Stimulated activated CD4-positive, alpha-beta T cell treated with anti-CD3 and anti-CD28 coated beads, Interleukin-4, amount 100 ng/mL, for 24 hours (primary cell): ENCODE data around the gene ADAMTSL5.

Experiments used
- DNase-seq: peaks from one replicate; pipeline ENCODE4 v3.0.0-alpha.2; 2020

Gene ADAMTSL5

GRCh38 chr19:1495051-1495798 lies 17.6 kb downstream of the ADAMTSL5 start:
- DNase-seq: no peak

- no peak for DNase-seq
Measured at GRCh38 chr19:1494115-1494815, 18.6 kb downstream of the ADAMTSL5 start.

GRCh38 chr19:1492474-1493006 lies 20.3 kb downstream of the ADAMTSL5 start:
- DNase-seq: peak; percentile 3

- DNase-seq: no peak
Measured at GRCh38 chr19:1491849-1492170, 21.0 kb downstream of the ADAMTSL5 start.

GRCh38 chr19:1491114-1491848 lies 21.5 kb downstream of the ADAMTSL5 start, which contains the start of gene REEP6:
REEP6 (plus strand) TSS chr19:1491181; CDS start chr19:1491270, 89 bp downstream.
- peak; percentile 7 for DNase-seq

- DNase-seq: peak; percentile 97
Measured at GRCh38 chr19:1490311-1491113, 22.3 kb downstream of the ADAMTSL5 start, which contains the start of gene PCSK4. PCSK4 (minus strand) TSS chr19:1490350; CDS start chr19:1490346, 4 bp downstream.

- no peak for DNase-seq
Measured at GRCh38 chr19:1489463-1490310, 23.1 kb downstream of the ADAMTSL5 start.

GRCh38 chr19:1488282-1488601 lies 24.6 kb downstream of the ADAMTSL5 start:
- DNase-seq: no peak

- DNase-seq: no peak
Measured at GRCh38 chr19:1487576-1488281, 25.1 kb downstream of the ADAMTSL5 start.

- no peak for DNase-seq
Measured at GRCh38 chr19:1486720-1487575, 25.9 kb downstream of the ADAMTSL5 start.

- DNase-seq: no peak
Measured at GRCh38 chr19:1483979-1484428, 28.8 kb downstream of the ADAMTSL5 start.

GRCh38 chr19:1483131-1483978 lies 29.5 kb downstream of the ADAMTSL5 start:
- DNase-seq: no peak

- DNase-seq: no peak
Measured at GRCh38 chr19:1482361-1483130, 30.3 kb downstream of the ADAMTSL5 start.

- no peak for DNase-seq
Measured at GRCh38 chr19:1481893-1482360, 30.9 kb downstream of the ADAMTSL5 start.

GRCh38 chr19:1481224-1481892 lies 31.5 kb downstream of the ADAMTSL5 start:
- no peak for DNase-seq

- DNase-seq: peak; percentile 94
Measured at GRCh38 chr19:1478934-1479707, 33.7 kb downstream of the ADAMTSL5 start, which contains the start of gene C19orf25. C19orf25 (minus strand) TSS chr19:1479215; CDS start chr19:1478903, 312 bp downstream.
